BJ (cell line): ENCODE data around the gene ZNF607. TPM values are rescaled to one million over a fixed set of nuclear protein-coding genes. Genes with fewer than 3 reads are reported as not detected.
"Not testable (repeated sequence)": the region's sequence is repeated elsewhere in the genome, so short reads cannot be mapped to it uniquely, and the experiment has no call there.

Experiments
- CTCF ChIA-PET: fragments of 350-600 bp; formaldehyde crosslinking; extraction: SDS; loops from one replicate; lab custom pipeline; 2021; ENCODE audit warnings: antibody characterized with exemption, inconsistent platforms; lab: Yijun Ruan, JAX
- POLR2A ChIA-PET: fragments of 300-600 bp; sonication (Branson Sonifier 250); formaldehyde crosslinking; extraction: SDS; loops from one replicate; lab custom pipeline; 2021; ENCODE audit warnings: antibody characterized with exemption; lab: Charles Lee
- DNase-seq: peaks from one replicate; pipeline ENCODE4 v3.0.0-alpha.2; 2011; ENCODE audit warnings: low read depth
- H3K27me3 ChIP-seq: 2 replicates; pipeline ENCODE4 v1.6.0; 2011; ENCODE audit warnings: low read length; ENCODE audit not compliant: control insufficient read depth, insufficient read depth
- H3K36me3 ChIP-seq: 2 replicates; pipeline ENCODE4 v1.5.1; 2011; ENCODE audit warnings: low read length; ENCODE audit not compliant: control insufficient read depth, insufficient read depth
- H3K4me3 ChIP-seq: 2 replicates; pipeline ENCODE4 v1.5.1; 2011; ENCODE audit warnings: low read depth, mild to moderate bottlenecking, control low read depth, low read length
- CTCF ChIP-seq: IDR thresholded peaks from 2 replicates; pipeline ENCODE4 v1.5.1; 2011; ENCODE audit warnings: low read depth, mild to moderate bottlenecking, control low read depth, inconsistent platforms, low read length, moderate library complexity; ENCODE audit not compliant: insufficient read depth
- polyA plus RNA-seq: library from polyadenylated mRNA; depleted of rRNA; stranded (reverse); fragments of >200 nt; gene quantifications from 2 replicates; pipeline ENCODE4 v1.2.3, GENCODE V29; 2011

The ZNF607 gene
- polyA plus RNA-seq, 1 experiment, result 1.7 TPM

GRCh38 chr19:37669450-37669914 lies 50.1 kb downstream of the ZNF607 start:
- POLR2A ChIA-PET, result no interaction called here
- no peak for TF ChIP-seq CTCF

GRCh38 chr19:37657157-37657556 lies 62.4 kb downstream of the ZNF607 start:
- CTCF ChIA-PET, result interaction anchor here (0.6 kb wide), 1 partner anchor 571 kb away, joined by 10 read pairs; no protein-coding TSS in a partner anchor
- POLR2A ChIA-PET, result not testable (repeated sequence)

More at GRCh38 chr19:37669450-37669914, 50.1 kb downstream of the ZNF607 start:
- no peaks in the 10 kb centered on the region for H3K27me3 ChIP-seq
- CTCF ChIA-PET, result no interaction called here
- H3K4me3 ChIP-seq, result no peak overlapping the region
- DNase-seq, result no peak
- no peaks in the 10 kb centered on the region for H3K36me3 ChIP-seq

GRCh38 chr19:37655689-37656371 lies 63.7 kb downstream of the ZNF607 start:
- peak overlapping the region; percentile 80 for H3K4me3 ChIP-seq
- no peaks in the 10 kb centered on the region for H3K27me3 ChIP-seq
- CTCF ChIA-PET, result interaction anchor here (1.4 kb wide), 1 partner anchor 10 kb away, joined by 3 read pairs; no protein-coding TSS in a partner anchor
- DNase-seq, result peak; percentile 30
- POLR2A ChIA-PET, result no interaction called here
- no peak for TF ChIP-seq CTCF
- peaks cover 1% of the 10 kb centered on the region; the same call in 1 of the 2 replicates for H3K36me3 ChIP-seq

More at GRCh38 chr19:37657157-37657556, 62.4 kb downstream of the ZNF607 start:
- not testable (repeated sequence) for H3K36me3 ChIP-seq, H3K27me3 ChIP-seq, H3K4me3 ChIP-seq, DNase-seq

DNA sequence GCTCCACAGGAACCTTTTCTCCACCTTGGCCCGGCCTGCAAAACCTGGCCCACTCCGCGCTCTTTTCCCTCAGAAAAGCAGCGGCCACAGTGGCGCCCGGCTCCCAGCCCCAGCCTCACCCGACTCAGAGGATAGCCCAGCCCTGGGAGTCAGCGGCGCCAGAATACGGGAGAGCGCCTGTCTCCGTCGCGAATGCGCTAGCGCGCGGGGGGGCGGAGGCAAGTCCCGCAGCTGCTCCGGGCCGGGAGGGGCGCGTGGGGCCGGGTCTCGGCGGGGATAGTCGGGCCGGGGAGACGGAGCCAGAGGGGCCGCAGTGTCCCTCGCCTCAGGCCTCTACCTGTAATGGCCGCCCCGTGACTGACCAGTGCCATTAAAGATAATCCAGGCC lies 64.3 kb downstream of the ZNF607 start, which contains the start of gene ZFP30:
Gene ZFP30 (minus strand): TSS at position 165 of the 388 bp plus-strand sequence. CDS start 7,643 bp downstream, outside the sequence.
- ChIA-PET CTCF (interaction anchor here (1.4 kb wide), 1 partner anchor 9 kb away, joined by 3 read pairs; no protein-coding TSS in a partner anchor), POLR2A (no interaction called here)
- DNase-seq, result peak; percentile 39
- no peak for TF ChIP-seq CTCF
- H3K27me3 ChIP-seq, result no peaks in the 10 kb centered on the region
- peaks cover 2% of the 10 kb centered on the region; the same call in 1 of the 2 replicates for H3K36me3 ChIP-seq
- peak within 1 kb of the TSS; percentile 80 for H3K4me3 ChIP-seq

GRCh38 chr19:37654629-37655300 lies 64.8 kb downstream of the ZNF607 start:
- H3K4me3 ChIP-seq, result peak overlapping the region; percentile 80
- POLR2A ChIA-PET, result no interaction called here
- TF ChIP-seq CTCF, result no peak
- H3K27me3 ChIP-seq, result no peaks in the 10 kb centered on the region
- CTCF ChIA-PET, result interaction anchor here (0.6 to 1.4 kb wide), 2 partner anchors 8 to 494 kb away, joined by 3 read pairs; no protein-coding TSS in a partner anchor
- DNase-seq, result no peak
- peaks cover 3% of the 10 kb centered on the region; the same call in 1 of the 2 replicates for H3K36me3 ChIP-seq
